Measurements from ENCODE around the gene FKTN.

DNA sequence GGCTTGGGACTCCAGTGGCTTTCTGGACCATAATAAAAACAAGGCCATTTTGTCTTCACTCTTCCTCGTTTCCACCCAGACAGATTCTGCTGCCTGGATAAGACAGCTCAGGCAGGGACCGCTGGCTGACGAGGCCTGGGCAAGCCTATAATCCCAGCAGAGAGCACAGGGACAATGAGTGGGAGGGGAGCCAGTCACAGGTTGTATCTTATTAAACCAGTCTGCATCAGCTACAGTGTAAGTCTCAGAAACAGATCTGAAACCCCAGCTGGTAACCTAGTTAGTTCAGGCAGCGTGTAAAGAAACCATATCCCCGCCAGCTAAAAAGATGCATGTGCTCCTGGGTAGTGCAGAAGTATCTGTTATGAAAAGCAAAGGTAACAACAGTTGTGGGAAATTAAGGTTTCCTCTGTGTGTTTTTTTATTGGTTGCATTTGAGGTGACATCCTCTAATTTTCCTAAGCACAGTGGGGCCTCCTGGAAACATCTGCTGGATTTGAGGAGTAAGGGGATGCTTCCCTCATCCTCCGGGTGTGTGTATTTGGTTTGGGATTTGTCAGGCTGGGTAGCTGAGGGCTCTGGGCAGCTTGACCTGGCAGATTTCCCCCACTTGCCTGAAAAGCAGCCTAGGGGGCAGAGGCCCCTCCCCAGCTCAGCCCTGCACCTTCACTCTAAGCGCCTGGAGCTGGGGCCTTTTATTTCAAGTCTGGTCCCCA lies 89.1 kb downstream of the FKTN start:
- TF ChIP-seq POLR2AphosphoS5 (IDR thresholded peaks at IDR 0.05; ENCODE audit: low read depth, low read length) (no peak), TAF1 (IDR thresholded peaks at IDR 0.05; ENCODE audit: borderline replicate concordance, insufficient read depth, low read length) (no peak), SIN3A (IDR thresholded peaks at IDR 0.05; ENCODE audit: borderline replicate concordance, insufficient read depth, low read length) (no peak)
- TF ChIP-seq, protein P1, sequence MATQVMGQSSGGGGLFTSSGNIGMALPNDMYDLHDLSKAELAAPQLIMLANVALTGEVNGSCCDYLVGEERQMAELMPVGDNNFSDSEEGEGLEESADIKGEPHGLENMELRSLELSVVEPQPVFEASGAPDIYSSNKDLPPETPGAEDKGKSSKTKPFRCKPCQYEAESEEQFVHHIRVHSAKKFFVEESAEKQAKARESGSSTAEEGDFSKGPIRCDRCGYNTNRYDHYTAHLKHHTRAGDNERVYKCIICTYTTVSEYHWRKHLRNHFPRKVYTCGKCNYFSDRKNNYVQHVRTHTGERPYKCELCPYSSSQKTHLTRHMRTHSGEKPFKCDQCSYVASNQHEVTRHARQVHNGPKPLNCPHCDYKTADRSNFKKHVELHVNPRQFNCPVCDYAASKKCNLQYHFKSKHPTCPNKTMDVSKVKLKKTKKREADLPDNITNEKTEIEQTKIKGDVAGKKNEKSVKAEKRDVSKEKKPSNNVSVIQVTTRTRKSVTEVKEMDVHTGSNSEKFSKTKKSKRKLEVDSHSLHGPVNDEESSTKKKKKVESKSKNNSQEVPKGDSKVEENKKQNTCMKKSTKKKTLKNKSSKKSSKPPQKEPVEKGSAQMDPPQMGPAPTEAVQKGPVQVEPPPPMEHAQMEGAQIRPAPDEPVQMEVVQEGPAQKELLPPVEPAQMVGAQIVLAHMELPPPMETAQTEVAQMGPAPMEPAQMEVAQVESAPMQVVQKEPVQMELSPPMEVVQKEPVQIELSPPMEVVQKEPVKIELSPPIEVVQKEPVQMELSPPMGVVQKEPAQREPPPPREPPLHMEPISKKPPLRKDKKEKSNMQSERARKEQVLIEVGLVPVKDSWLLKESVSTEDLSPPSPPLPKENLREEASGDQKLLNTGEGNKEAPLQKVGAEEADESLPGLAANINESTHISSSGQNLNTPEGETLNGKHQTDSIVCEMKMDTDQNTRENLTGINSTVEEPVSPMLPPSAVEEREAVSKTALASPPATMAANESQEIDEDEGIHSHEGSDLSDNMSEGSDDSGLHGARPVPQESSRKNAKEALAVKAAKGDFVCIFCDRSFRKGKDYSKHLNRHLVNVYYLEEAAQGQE (IDR thresholded peaks at IDR 0.05; ENCODE audit: insufficient read depth in 1 of 2, low read depth in 2 of 2, low read length in 2 of 2) = no peak

Measured in PFSK-1 (cell line).